Thoracic aorta (tissue), 2 donors: ENCODE data around the gene LZTS2. TPM values are rescaled to one million over a fixed set of nuclear protein-coding genes. Genes with fewer than 3 reads are reported as not detected.

Experiments
- ATAC-seq: fragments of 150-250 bp; one replicate; pipeline ENCODE4 v1.8.0; 2017; ENCODE audit warnings: low read depth; ENCODE audit not compliant: insufficient number of reproducible peaks, low FRiP score
- DNase-seq: peaks from one replicate; pipeline ENCODE4 v3.0.0-alpha.2; 2020; ENCODE audit warnings: low spot score
- H3K27ac ChIP-seq, 2 donors: fragments of 200-600 bp; sonication (generic); 1 replicate in 1 of 2; 2 replicates in 1 of 2; pipeline ENCODE4 v1.5.1; 2016; ENCODE audit warnings: mild to moderate bottlenecking in 2 of 2, moderate library complexity in 2 of 2
- H3K27me3 ChIP-seq: fragments of 200-600 bp; sonication (generic); replicated peaks from 2 replicates; pipeline ENCODE4 v1.6.0; 2016; ENCODE audit warnings: mild to moderate bottlenecking; ENCODE audit not compliant: insufficient read depth
- H3K36me3 ChIP-seq: fragments of 200-600 bp; sonication (generic); one replicate; pipeline ENCODE4 v1.5.1; 2016
- H3K4me1 ChIP-seq, 2 donors: fragments of 200-600 bp; sonication (generic); 1 replicate in 1 of 2; 2 replicates in 1 of 2; pipeline versions ENCODE4 v1.5.1 to v1.6.0; 2016; ENCODE audit warnings: low read depth in 2 of 2, mild to moderate bottlenecking in 1 of 2; ENCODE audit not compliant: control insufficient read depth in 1 of 2
- H3K4me3 ChIP-seq: fragments of 200-600 bp; sonication (generic); 2 replicates; pipeline ENCODE4 v1.5.1; 2016; ENCODE audit warnings: mild to moderate bottlenecking
- H3K9me3 ChIP-seq: fragments of 200-600 bp; sonication (generic); 2 replicates; pipeline ENCODE4 v1.5.1; 2016
- total RNA-seq, 2 donors: library from RNA; depleted of rRNA; stranded (reverse); fragments of >200 nt; gene quantifications; one replicate each; pipeline versions ENCODE4 v1.1.0 to v1.2.3, GENCODE V29; 2016
- TF ChIP-seq, protein P1 (sequence below): fragments of 200-600 bp; sonication (generic); IDR thresholded peaks from one replicate; pipeline ENCODE4 v1.5.1; 2019; ENCODE audit warnings: antibody characterized with exemption

LZTS2 gene
- total RNA-seq, 2 donors from 2014 or later, result 127 to 165 TPM

DNA sequence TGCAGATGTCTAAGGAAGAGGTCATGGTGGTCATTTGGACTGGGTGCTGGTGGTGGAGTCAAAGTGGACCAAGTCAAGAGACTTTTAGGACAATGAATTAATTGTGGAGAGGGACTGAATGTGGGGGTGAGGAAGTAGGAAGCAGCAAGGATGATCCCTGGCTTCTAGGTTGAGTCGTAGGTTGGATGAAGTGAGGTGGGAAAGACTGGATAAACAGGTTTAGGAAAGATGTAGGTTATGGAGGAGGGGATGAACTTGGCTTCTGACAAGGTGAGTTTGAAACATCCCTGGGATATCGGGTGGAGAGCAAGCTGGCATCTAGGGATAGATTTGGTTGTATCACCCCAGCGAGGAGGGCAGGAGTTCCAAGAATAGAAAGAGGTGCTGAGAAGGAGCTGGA is 22.7 kb upstream of the LZTS2 start:
- Histone ChIP-seq H3K9me3 (no peaks in the 10 kb centered on the region), H3K36me3 (peaks cover 3% of the 10 kb centered on the region), H3K4me1 (no peaks in the 10 kb centered on the region), H3K4me3 (no peak overlapping the region), H3K27me3 (no peaks in the 10 kb centered on the region), H3K27ac (no peak overlapping the region)
- ATAC-seq (no peak), DNase-seq (no peak)
- TF ChIP-seq, protein P1, sequence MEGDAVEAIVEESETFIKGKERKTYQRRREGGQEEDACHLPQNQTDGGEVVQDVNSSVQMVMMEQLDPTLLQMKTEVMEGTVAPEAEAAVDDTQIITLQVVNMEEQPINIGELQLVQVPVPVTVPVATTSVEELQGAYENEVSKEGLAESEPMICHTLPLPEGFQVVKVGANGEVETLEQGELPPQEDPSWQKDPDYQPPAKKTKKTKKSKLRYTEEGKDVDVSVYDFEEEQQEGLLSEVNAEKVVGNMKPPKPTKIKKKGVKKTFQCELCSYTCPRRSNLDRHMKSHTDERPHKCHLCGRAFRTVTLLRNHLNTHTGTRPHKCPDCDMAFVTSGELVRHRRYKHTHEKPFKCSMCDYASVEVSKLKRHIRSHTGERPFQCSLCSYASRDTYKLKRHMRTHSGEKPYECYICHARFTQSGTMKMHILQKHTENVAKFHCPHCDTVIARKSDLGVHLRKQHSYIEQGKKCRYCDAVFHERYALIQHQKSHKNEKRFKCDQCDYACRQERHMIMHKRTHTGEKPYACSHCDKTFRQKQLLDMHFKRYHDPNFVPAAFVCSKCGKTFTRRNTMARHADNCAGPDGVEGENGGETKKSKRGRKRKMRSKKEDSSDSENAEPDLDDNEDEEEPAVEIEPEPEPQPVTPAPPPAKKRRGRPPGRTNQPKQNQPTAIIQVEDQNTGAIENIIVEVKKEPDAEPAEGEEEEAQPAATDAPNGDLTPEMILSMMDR, result no peak

DNA sequence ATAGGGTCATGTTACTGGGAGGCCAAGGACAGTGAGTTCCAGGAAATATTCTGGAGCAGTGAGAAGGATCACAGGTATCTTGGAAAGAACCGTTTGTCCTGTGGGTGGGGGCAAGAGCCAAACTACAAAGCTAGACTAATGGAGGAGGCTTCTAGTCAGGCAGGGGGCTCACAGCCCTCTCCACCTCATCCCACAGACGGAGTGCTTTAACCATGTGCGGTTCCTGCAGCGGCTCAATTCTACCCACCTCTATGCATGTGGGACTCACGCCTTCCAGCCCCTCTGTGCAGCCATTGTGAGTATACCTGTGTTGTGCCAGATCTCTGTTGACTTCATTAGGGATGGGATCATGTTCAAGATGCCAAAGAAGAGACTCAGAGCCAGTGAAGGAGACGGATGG is 22.2 kb upstream of the LZTS2 start:
- Histone ChIP-seq H3K4me1 (no peaks in the 10 kb centered on the region), H3K27me3 (no peaks in the 10 kb centered on the region), H3K9me3 (no peaks in the 10 kb centered on the region), H3K36me3 (peaks cover 3% of the 10 kb centered on the region), H3K4me3 (no peak overlapping the region), H3K27ac (no peak overlapping the region)
- TF ChIP-seq, protein P1, result no peak
- ATAC-seq (no peak), DNase-seq (no peak)

DNA sequence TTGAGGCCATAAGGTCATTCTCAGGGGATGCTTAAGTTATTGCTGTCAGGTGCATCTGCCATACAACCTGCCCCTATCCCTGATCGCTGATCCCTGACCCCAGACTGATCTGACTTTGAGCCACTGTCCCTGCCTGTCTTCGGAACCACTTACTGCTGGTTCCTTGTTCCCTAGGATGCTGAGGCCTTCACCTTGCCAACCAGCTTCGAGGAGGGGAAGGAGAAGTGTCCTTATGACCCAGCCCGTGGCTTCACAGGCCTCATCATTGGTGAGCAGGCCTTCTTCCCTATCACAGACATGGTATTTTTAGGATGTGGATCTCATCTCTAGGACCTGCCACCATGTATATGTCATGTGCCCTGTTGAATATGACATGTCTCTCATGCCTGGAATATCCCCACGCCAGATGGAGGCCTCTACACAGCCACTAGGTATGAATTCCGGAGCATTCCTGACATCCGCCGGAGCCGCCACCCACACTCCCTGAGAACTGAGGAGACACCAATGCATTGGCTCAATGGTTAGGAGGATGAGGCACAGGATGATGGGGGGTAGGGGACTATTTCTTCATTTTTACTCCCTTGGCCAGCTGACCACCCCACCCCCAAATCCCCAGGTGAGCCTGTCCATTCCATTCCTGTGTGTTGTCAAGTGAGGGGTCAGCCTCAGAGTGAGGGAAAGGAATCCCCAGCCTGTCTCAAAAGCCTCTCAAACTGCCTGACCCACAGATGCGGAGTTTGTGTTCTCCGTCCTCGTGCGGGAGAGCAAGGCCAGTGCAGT is 21.3 kb upstream of the LZTS2 start:
- TF ChIP-seq, protein P1, result no peak
- ATAC-seq (no peak), DNase-seq (no peak)
- Histone ChIP-seq H3K4me3 (no peak overlapping the region), H3K9me3 (no peaks in the 10 kb centered on the region), H3K36me3 (peaks cover 3% of the 10 kb centered on the region), H3K27ac (no peak overlapping the region), H3K27me3 (no peaks in the 10 kb centered on the region), H3K4me1 (no peaks in the 10 kb centered on the region)

DNA sequence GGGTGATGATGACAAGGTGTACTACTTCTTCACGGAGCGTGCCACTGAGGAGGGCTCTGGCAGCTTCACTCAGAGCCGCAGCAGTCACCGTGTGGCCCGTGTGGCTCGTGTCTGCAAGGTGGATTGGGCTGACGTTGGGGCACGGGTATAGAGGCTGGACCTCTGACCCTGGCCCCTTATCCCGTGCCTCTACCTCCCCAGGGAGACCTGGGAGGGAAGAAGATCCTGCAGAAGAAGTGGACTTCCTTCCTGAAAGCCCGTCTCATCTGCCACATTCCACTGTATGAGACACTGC is 20.8 kb upstream of the LZTS2 start:
- ATAC-seq, result no peak
- TF ChIP-seq, protein P1, result no peak
- no peaks in the 10 kb centered on the region for H3K9me3 ChIP-seq
- H3K27me3 ChIP-seq, result no peaks in the 10 kb centered on the region
- no peak overlapping the region for H3K27ac ChIP-seq
- no peaks in the 10 kb centered on the region for H3K4me1 ChIP-seq
- H3K4me3 ChIP-seq, result no peak overlapping the region
- peaks cover 3% of the 10 kb centered on the region for H3K36me3 ChIP-seq
- DNase-seq, result no peak

DNA sequence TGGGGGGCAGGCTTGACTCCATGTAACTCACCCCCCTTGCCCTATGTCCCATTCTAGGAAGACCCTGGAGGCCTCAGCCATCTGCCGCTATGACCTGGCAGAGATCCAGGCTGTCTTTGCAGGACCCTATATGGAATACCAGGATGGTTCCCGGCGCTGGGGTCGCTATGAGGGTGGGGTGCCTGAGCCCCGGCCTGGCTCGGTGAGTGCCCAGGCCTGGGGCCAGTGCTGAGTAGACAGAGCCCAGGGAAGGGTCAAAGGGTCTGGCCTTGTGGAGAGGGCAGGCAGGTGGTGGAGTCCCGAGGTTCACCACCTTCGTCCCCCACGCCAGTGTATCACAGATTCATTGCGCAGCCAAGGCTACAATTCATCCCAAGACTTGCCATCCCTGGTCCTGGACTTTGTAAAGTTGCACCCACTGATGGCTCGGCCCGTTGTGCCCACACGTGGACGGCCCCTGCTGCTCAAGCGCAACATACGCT is 19.8 kb upstream of the LZTS2 start:
- TF ChIP-seq, protein P1, result no peak
- no peak for ATAC-seq
- Histone ChIP-seq H3K4me3 (no peak overlapping the region), H3K9me3 (no peaks in the 10 kb centered on the region), H3K4me1 (no peaks in the 10 kb centered on the region), H3K27ac (no peak overlapping the region), H3K27me3 (no peaks in the 10 kb centered on the region), H3K36me3 (peaks cover 6% of the 10 kb centered on the region)
- DNase-seq, result no peak
